Stimulated activated CD8-positive, alpha-beta memory T cell treated with anti-CD3 and anti-CD28 coated beads, Interleukin-4, amount 100 ng/mL, for 24 hours (primary cell): ENCODE measurements around the gene BCOR.

ENCODE experiments used
- DNase-seq: peaks from one replicate; pipeline ENCODE4 v3.0.0-alpha.2; 2020; ENCODE audit warnings: low read depth

The BCOR gene

GRCh38 chrX:40062525-40063155 is 35.1 kb downstream of the BCOR start:
- no peak for DNase-seq

GRCh38 chrX:40061871-40062524 is 35.8 kb downstream of the BCOR start:
- DNase-seq = no peak

GRCh38 chrX:40061005-40061404 is 36.8 kb downstream of the BCOR start:
- no peak for DNase-seq

- DNase-seq = no peak
These were observed 37.4 kb downstream of the BCOR start for GRCh38 chrX:40060356-40060845.

- DNase-seq = no peak
These were observed 39.0 kb downstream of the BCOR start for GRCh38 chrX:40058719-40059118.

GRCh38 chrX:40057405-40057804 is 40.4 kb downstream of the BCOR start:
- DNase-seq = no peak

GRCh38 chrX:40056420-40056819 is 41.3 kb downstream of the BCOR start:
- DNase-seq = no peak

GRCh38 chrX:40055495-40055894 is 42.3 kb downstream of the BCOR start:
- no peak for DNase-seq

- DNase-seq = no peak
These were observed 43.0 kb downstream of the BCOR start for GRCh38 chrX:40054793-40055192.

- no peak for DNase-seq
These were observed 47.2 kb downstream of the BCOR start for GRCh38 chrX:40050532-40050931.

GRCh38 chrX:40049084-40049641 is 48.6 kb downstream of the BCOR start:
- DNase-seq = no peak

- no peak for DNase-seq
These were observed 50.3 kb downstream of the BCOR start for GRCh38 chrX:40047485-40047884.

- no peak for DNase-seq
These were observed 53.9 kb downstream of the BCOR start for GRCh38 chrX:40043895-40044294.

- DNase-seq = no peak
These were observed 55.8 kb downstream of the BCOR start for GRCh38 chrX:40041915-40042314.

GRCh38 chrX:40040686-40041461 is 56.9 kb downstream of the BCOR start:
- DNase-seq = no peak

GRCh38 chrX:40039887-40040286 is 57.9 kb downstream of the BCOR start:
- no peak for DNase-seq

GRCh38 chrX:40037367-40037766 is 60.4 kb downstream of the BCOR start:
- DNase-seq = no peak

GRCh38 chrX:40035726-40036125 is 62.0 kb downstream of the BCOR start:
- DNase-seq = no peak

GRCh38 chrX:40031911-40032310 is 65.8 kb downstream of the BCOR start:
- no peak for DNase-seq

GRCh38 chrX:40030205-40030604 is 67.6 kb downstream of the BCOR start:
- DNase-seq = no peak

- no peak for DNase-seq
These were observed 75.3 kb downstream of the BCOR start for GRCh38 chrX:40022421-40022820.

GRCh38 chrX:40021647-40022046 is 76.1 kb downstream of the BCOR start:
- DNase-seq = no peak

GRCh38 chrX:40019541-40019940 is 78.2 kb downstream of the BCOR start:
- no peak for DNase-seq
